ENCODE measurements around the gene CLDN15.

Gene CLDN15

GRCh38 chr7:101239191-101239950 lies 1.8 kb upstream of the CLDN15 start:
- Histone ChIP-seq H3K9me3 (ENCODE audit: control insufficient read depth, insufficient read depth, low read length) (no peaks in the 10 kb centered on the region), H3K4me1 (ENCODE audit: insufficient read depth, low read length) (peaks cover 32% of the 10 kb centered on the region; the same call in 1 of the 2 replicates), H3K36me3 (ENCODE audit: insufficient read depth, low read length) (peaks cover 3% of the 10 kb centered on the region; the same call in 1 of the 2 replicates), H3K9ac (ENCODE audit: low read depth, low read length) (no peak overlapping the region)

- Histone ChIP-seq H3K9ac (ENCODE audit: low read depth, low read length) (no peak overlapping the region), H3K9me3 (ENCODE audit: control insufficient read depth, insufficient read depth, low read length) (no peaks in the 10 kb centered on the region), H3K36me3 (ENCODE audit: insufficient read depth, low read length) (peaks cover 3% of the 10 kb centered on the region; the same call in 1 of the 2 replicates), H3K4me1 (ENCODE audit: insufficient read depth, low read length) (peaks cover 26% of the 10 kb centered on the region; the same call in 1 of the 2 replicates)
These were observed 902 bp upstream of the CLDN15 start for GRCh38 chr7:101238226-101239182.

GRCh38 chr7:101236292-101236835 lies 1.2 kb downstream of the CLDN15 start:
- Histone ChIP-seq H3K9ac (ENCODE audit: low read depth, low read length) (no peak overlapping the region), H3K4me1 (ENCODE audit: insufficient read depth, low read length) (peaks cover 39% of the 10 kb centered on the region), H3K36me3 (ENCODE audit: insufficient read depth, low read length) (no peaks in the 10 kb centered on the region), H3K9me3 (ENCODE audit: control insufficient read depth, insufficient read depth, low read length) (no peaks in the 10 kb centered on the region)

- Histone ChIP-seq H3K9ac (ENCODE audit: low read depth, low read length) (no peak overlapping the region), H3K9me3 (ENCODE audit: control insufficient read depth, insufficient read depth, low read length) (no peaks in the 10 kb centered on the region), H3K36me3 (ENCODE audit: insufficient read depth, low read length) (no peaks in the 10 kb centered on the region), H3K4me1 (ENCODE audit: insufficient read depth, low read length) (peaks cover 43% of the 10 kb centered on the region)
These were observed 2.1 kb downstream of the CLDN15 start for GRCh38 chr7:101235522-101235921.

- H3K9ac ChIP-seq (ENCODE audit: low read depth, low read length): no peak overlapping the region
- no peaks in the 10 kb centered on the region for H3K36me3 ChIP-seq (ENCODE audit: insufficient read depth, low read length)
- H3K4me1 ChIP-seq (ENCODE audit: insufficient read depth, low read length): peaks cover 43% of the 10 kb centered on the region
- no peaks in the 10 kb centered on the region for H3K9me3 ChIP-seq (ENCODE audit: control insufficient read depth, insufficient read depth, low read length)
These were observed 2.6 kb downstream of the CLDN15 start for GRCh38 chr7:101235050-101235449.

- Histone ChIP-seq H3K9me3 (ENCODE audit: control insufficient read depth, insufficient read depth, low read length) (no peaks in the 10 kb centered on the region), H3K36me3 (ENCODE audit: insufficient read depth, low read length) (no peaks in the 10 kb centered on the region), H3K4me1 (ENCODE audit: insufficient read depth, low read length) (peaks cover 43% of the 10 kb centered on the region), H3K9ac (ENCODE audit: low read depth, low read length) (no peak overlapping the region)
These were observed 3.0 kb downstream of the CLDN15 start for GRCh38 chr7:101234636-101235035.

- Histone ChIP-seq H3K9me3 (ENCODE audit: control insufficient read depth, insufficient read depth, low read length) (no peaks in the 10 kb centered on the region), H3K36me3 (ENCODE audit: insufficient read depth, low read length) (no peaks in the 10 kb centered on the region), H3K4me1 (ENCODE audit: insufficient read depth, low read length) (peaks cover 37% of the 10 kb centered on the region), H3K9ac (ENCODE audit: low read depth, low read length) (no peak overlapping the region)
These were observed 3.6 kb downstream of the CLDN15 start for GRCh38 chr7:101233907-101234547.

GRCh38 chr7:101232141-101232850 lies 5.3 kb downstream of the CLDN15 start:
- Histone ChIP-seq H3K36me3 (ENCODE audit: insufficient read depth, low read length) (no peaks in the 10 kb centered on the region), H3K9me3 (ENCODE audit: control insufficient read depth, insufficient read depth, low read length) (no peaks in the 10 kb centered on the region), H3K9ac (ENCODE audit: low read depth, low read length) (peak overlapping the region; percentile 62; the same call in 1 of the 2 replicates), H3K4me1 (ENCODE audit: insufficient read depth, low read length) (peaks cover 22% of the 10 kb centered on the region)

- H3K9me3 ChIP-seq (ENCODE audit: control insufficient read depth, insufficient read depth, low read length): no peaks in the 10 kb centered on the region
- H3K36me3 ChIP-seq (ENCODE audit: insufficient read depth, low read length): no peaks in the 10 kb centered on the region
- H3K4me1 ChIP-seq (ENCODE audit: insufficient read depth, low read length): peaks cover 17% of the 10 kb centered on the region
- H3K9ac ChIP-seq (ENCODE audit: low read depth, low read length): peak overlapping the region; percentile 62; the same call in 1 of the 2 replicates
These were observed 6.0 kb downstream of the CLDN15 start for GRCh38 chr7:101231644-101232043.

- H3K4me1 ChIP-seq (ENCODE audit: insufficient read depth, low read length): peaks cover 12% of the 10 kb centered on the region; the same call in 1 of the 2 replicates
- peaks cover 7% of the 10 kb centered on the region for H3K36me3 ChIP-seq (ENCODE audit: insufficient read depth, low read length)
- no peak overlapping the region for H3K9ac ChIP-seq (ENCODE audit: low read depth, low read length)
- H3K9me3 ChIP-seq (ENCODE audit: control insufficient read depth, insufficient read depth, low read length): no peaks in the 10 kb centered on the region
These were observed 10.9 kb downstream of the CLDN15 start for GRCh38 chr7:101226721-101227120.

GRCh38 chr7:101225650-101226049 lies 12.0 kb downstream of the CLDN15 start:
- Histone ChIP-seq H3K4me1 (ENCODE audit: insufficient read depth, low read length) (0 out of 2 replicates have a peak, but pooled peaks cover 4% of the 10 kb centered on the region), H3K9me3 (ENCODE audit: control insufficient read depth, insufficient read depth, low read length) (no peaks in the 10 kb centered on the region), H3K9ac (ENCODE audit: low read depth, low read length) (no peak overlapping the region), H3K36me3 (ENCODE audit: insufficient read depth, low read length) (peaks cover 7% of the 10 kb centered on the region)

- H3K9me3 ChIP-seq (ENCODE audit: control insufficient read depth, insufficient read depth, low read length): no peaks in the 10 kb centered on the region
- H3K9ac ChIP-seq (ENCODE audit: low read depth, low read length): no peak overlapping the region
- peaks cover 7% of the 10 kb centered on the region for H3K36me3 ChIP-seq (ENCODE audit: insufficient read depth, low read length)
- H3K4me1 ChIP-seq (ENCODE audit: insufficient read depth, low read length): 0 out of 2 replicates have a peak, but pooled peaks cover 4% of the 10 kb centered on the region
These were observed 14.1 kb downstream of the CLDN15 start for GRCh38 chr7:101223528-101223927.

GRCh38 chr7:101222275-101222830 lies 15.2 kb downstream of the CLDN15 start:
- H3K4me1 ChIP-seq (ENCODE audit: insufficient read depth, low read length): 0 out of 2 replicates have a peak, but pooled peaks cover 4% of the 10 kb centered on the region
- no peak overlapping the region for H3K9ac ChIP-seq (ENCODE audit: low read depth, low read length)
- H3K36me3 ChIP-seq (ENCODE audit: insufficient read depth, low read length): peaks cover 7% of the 10 kb centered on the region
- H3K9me3 ChIP-seq (ENCODE audit: control insufficient read depth, insufficient read depth, low read length): no peaks in the 10 kb centered on the region

Data from ES-I3 (cell line).